MM.1S (cell line): ENCODE data around the gene KCNN2.

Experiments used
- DNase-seq: peaks from one replicate; pipeline ENCODE4 v3.0.0-alpha.2; 2015
- H2AFZ ChIP-seq: fragments of 300-600 bp; sonication (generic); 2 replicates; pipeline ENCODE4 v1.6.0; 2016; ENCODE audit warnings: antibody characterized with exemption, low read length
- H3F3A ChIP-seq: fragments of 300-600 bp; sonication (generic); 2 replicates; pipeline ENCODE4 v1.6.1; 2016; ENCODE audit warnings: mild to moderate bottlenecking, antibody characterized with exemption, low read length, moderate library complexity, mixed read lengths; ENCODE audit not compliant: insufficient read depth
- H3K27ac ChIP-seq: fragments of 300-600 bp; sonication (generic); 2 replicates; pipeline ENCODE4 v1.5.1; 2016; ENCODE audit warnings: mild to moderate bottlenecking, low read length
- H3K27me3 ChIP-seq: fragments of 300-600 bp; sonication (generic); replicated peaks from 2 replicates; pipeline ENCODE4 v1.6.0; 2016; ENCODE audit warnings: low read length; ENCODE audit not compliant: insufficient read depth
- H3K36me3 ChIP-seq: fragments of 300-600 bp; sonication (generic); replicated peaks from 2 replicates; pipeline ENCODE4 v1.6.1; 2016; ENCODE audit warnings: mild to moderate bottlenecking, low read length, mixed read lengths; ENCODE audit not compliant: insufficient read depth
- H3K4me1 ChIP-seq: fragments of 300-600 bp; sonication (generic); 2 replicates; pipeline ENCODE4 v1.6.1; 2016; ENCODE audit warnings: low read length, mixed read lengths
- H3K4me2 ChIP-seq: fragments of 300-600 bp; sonication (generic); 2 replicates; pipeline ENCODE4 v1.6.0; 2016; ENCODE audit warnings: low read depth, low read length
- H3K4me3 ChIP-seq: fragments of 300-600 bp; sonication (generic); 2 replicates; pipeline ENCODE4 v1.5.1; 2016; ENCODE audit warnings: low read length, mixed read lengths
- H3K79me2 ChIP-seq: fragments of 300-600 bp; sonication (generic); 2 replicates; pipeline ENCODE4 v1.6.1; 2016; ENCODE audit warnings: mixed run types, low read length, mixed read lengths
- H3K9ac ChIP-seq: fragments of 300-600 bp; sonication (generic); 2 replicates; pipeline ENCODE4 v1.6.1; 2016; ENCODE audit warnings: low read length, mixed read lengths
- H3K9me2 ChIP-seq: fragments of 300-600 bp; sonication (generic); replicated peaks from 2 replicates; pipeline ENCODE4 v1.6.1; 2016; ENCODE audit warnings: mild to moderate bottlenecking, low read length, mixed read lengths; ENCODE audit not compliant: insufficient read depth
- H3K9me3 ChIP-seq: fragments of 300-600 bp; sonication (generic); replicated peaks from 2 replicates; pipeline ENCODE4 v1.6.1; 2016; ENCODE audit warnings: mild to moderate bottlenecking, low read length, mixed read lengths; ENCODE audit not compliant: insufficient read depth
- H4K20me1 ChIP-seq: fragments of 300-600 bp; sonication (generic); 2 replicates; pipeline ENCODE4 v1.6.1; 2016; ENCODE audit warnings: mild to moderate bottlenecking, low read length, moderate library complexity, mixed read lengths; ENCODE audit not compliant: insufficient read depth
- EZH2 ChIP-seq: fragments of 300-600 bp; sonication (generic); optimal IDR thresholded peaks from 2 replicates; pipeline ENCODE3; 2017; ENCODE audit warnings: low read depth, mild to moderate bottlenecking, antibody characterized with exemption, low read length, mixed read lengths
- EZH2phosphoT487 ChIP-seq: fragments of 300-600 bp; sonication (generic); IDR thresholded peaks from 2 replicates; pipeline ENCODE4 v1.6.1; 2018; ENCODE audit warnings: antibody characterized with exemption, low read length
- TF ChIP-seq, protein P1 (sequence below): fragments of 300-600 bp; sonication (generic); IDR thresholded peaks from 2 replicates; pipeline ENCODE4 v1.5.1; 2016; ENCODE audit warnings: antibody characterized with exemption, low read length, mixed read lengths

The KCNN2 gene

GRCh38 chr5:114377050-114377844 lies 15.4 kb downstream of the KCNN2 start:
- H3K27me3 ChIP-seq = no peaks in the 10 kb centered on the region
- H4K20me1 ChIP-seq = no peaks in the 10 kb centered on the region
- H2AFZ ChIP-seq = no peak overlapping the region
- H3K9me2 ChIP-seq = no peaks in the 10 kb centered on the region
- H3K9ac ChIP-seq = no peak overlapping the region
- no peaks in the 10 kb centered on the region for H3K36me3 ChIP-seq
- H3K4me3 ChIP-seq = no peak overlapping the region
- H3K4me1 ChIP-seq = no peaks in the 10 kb centered on the region
- no peak for DNase-seq
- TF ChIP-seq, protein P1, sequence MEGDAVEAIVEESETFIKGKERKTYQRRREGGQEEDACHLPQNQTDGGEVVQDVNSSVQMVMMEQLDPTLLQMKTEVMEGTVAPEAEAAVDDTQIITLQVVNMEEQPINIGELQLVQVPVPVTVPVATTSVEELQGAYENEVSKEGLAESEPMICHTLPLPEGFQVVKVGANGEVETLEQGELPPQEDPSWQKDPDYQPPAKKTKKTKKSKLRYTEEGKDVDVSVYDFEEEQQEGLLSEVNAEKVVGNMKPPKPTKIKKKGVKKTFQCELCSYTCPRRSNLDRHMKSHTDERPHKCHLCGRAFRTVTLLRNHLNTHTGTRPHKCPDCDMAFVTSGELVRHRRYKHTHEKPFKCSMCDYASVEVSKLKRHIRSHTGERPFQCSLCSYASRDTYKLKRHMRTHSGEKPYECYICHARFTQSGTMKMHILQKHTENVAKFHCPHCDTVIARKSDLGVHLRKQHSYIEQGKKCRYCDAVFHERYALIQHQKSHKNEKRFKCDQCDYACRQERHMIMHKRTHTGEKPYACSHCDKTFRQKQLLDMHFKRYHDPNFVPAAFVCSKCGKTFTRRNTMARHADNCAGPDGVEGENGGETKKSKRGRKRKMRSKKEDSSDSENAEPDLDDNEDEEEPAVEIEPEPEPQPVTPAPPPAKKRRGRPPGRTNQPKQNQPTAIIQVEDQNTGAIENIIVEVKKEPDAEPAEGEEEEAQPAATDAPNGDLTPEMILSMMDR = no peak
- TF ChIP-seq EZH2phosphoT487 (no peak), EZH2 (no peak)
- no peak overlapping the region for H3K4me2 ChIP-seq
- no peaks in the 10 kb centered on the region for H3K79me2 ChIP-seq
- H3F3A ChIP-seq = no peaks in the 10 kb centered on the region
- H3K27ac ChIP-seq = no peak overlapping the region
- no peaks in the 10 kb centered on the region for H3K9me3 ChIP-seq

DNA sequence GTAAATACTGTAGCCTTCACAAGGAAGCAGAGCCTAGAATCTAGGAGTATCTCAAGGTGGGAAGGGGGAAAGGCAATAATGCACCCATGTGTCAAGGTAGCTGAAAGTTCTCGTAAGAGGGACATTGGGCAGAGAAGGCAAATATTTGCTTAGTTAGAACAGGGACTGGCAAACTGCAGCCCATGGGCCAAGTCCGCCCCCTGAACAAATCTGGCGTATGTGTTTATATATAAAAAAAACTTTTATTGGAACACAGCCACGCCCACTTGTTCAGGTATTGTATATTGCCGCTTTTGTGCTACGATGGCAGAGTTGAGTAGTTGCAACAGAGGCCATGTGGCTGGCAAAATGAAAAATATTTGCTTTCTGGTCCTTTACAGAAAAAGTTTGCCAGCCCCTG lies 16.1 kb downstream of the KCNN2 start:
- H3K9ac ChIP-seq = no peak overlapping the region
- H3K36me3 ChIP-seq = no peaks in the 10 kb centered on the region
- no peaks in the 10 kb centered on the region for H3F3A ChIP-seq
- H3K4me1 ChIP-seq = no peaks in the 10 kb centered on the region
- H4K20me1 ChIP-seq = no peaks in the 10 kb centered on the region
- DNase-seq = no peak
- no peak overlapping the region for H2AFZ ChIP-seq
- no peaks in the 10 kb centered on the region for H3K9me2 ChIP-seq
- H3K9me3 ChIP-seq = no peaks in the 10 kb centered on the region
- H3K4me3 ChIP-seq = no peak overlapping the region
- H3K79me2 ChIP-seq = no peaks in the 10 kb centered on the region
- no peak for TF ChIP-seq EZH2
- TF ChIP-seq, protein P1 = no peak
- TF ChIP-seq EZH2phosphoT487 = no peak
- no peak overlapping the region for H3K4me2 ChIP-seq
- no peaks in the 10 kb centered on the region for H3K27me3 ChIP-seq
- H3K27ac ChIP-seq = no peak overlapping the region

GRCh38 chr5:114380721-114381120 lies 18.9 kb downstream of the KCNN2 start:
- no peaks in the 10 kb centered on the region for H3K9me2 ChIP-seq
- no peak overlapping the region for H2AFZ ChIP-seq
- no peak overlapping the region for H3K4me3 ChIP-seq
- no peaks in the 10 kb centered on the region for H4K20me1 ChIP-seq
- TF ChIP-seq EZH2 (no peak), EZH2phosphoT487 (no peak)
- TF ChIP-seq, protein P1 = no peak
- H3F3A ChIP-seq = no peaks in the 10 kb centered on the region
- H3K79me2 ChIP-seq = no peaks in the 10 kb centered on the region
- DNase-seq = no peak
- H3K9ac ChIP-seq = no peak overlapping the region
- H3K4me2 ChIP-seq = no peak overlapping the region
- no peak overlapping the region for H3K27ac ChIP-seq
- no peaks in the 10 kb centered on the region for H3K4me1 ChIP-seq
- H3K27me3 ChIP-seq = no peaks in the 10 kb centered on the region
- no peaks in the 10 kb centered on the region for H3K9me3 ChIP-seq
- no peaks in the 10 kb centered on the region for H3K36me3 ChIP-seq
